Endodermal cell (in vitro differentiated cells): ENCODE measurements around the gene KDM5A. TPM values are rescaled to one million over a fixed set of nuclear protein-coding genes. Genes with fewer than 3 reads are reported as not detected.

Experiments
- DNase-seq: peaks from one replicate; pipeline ENCODE4 v3.0.0-alpha.2; 2017
- H3K27ac ChIP-seq: 2 replicates; pipeline ENCODE4 v1.5.1; 2013; ENCODE audit warnings: mild to moderate bottlenecking, low read depth, low read length, moderate library complexity
- H3K27me3 ChIP-seq: 2 replicates; pipeline ENCODE4 v1.6.1; 2013; ENCODE audit warnings: mild to moderate bottlenecking, low read length, moderate library complexity; ENCODE audit not compliant: insufficient read depth, control insufficient read depth, poor library complexity, severe bottlenecking
- H3K36me3 ChIP-seq: 2 replicates; pipeline ENCODE4 v1.7.0; 2013; ENCODE audit warnings: mild to moderate bottlenecking, low read length, moderate library complexity; ENCODE audit not compliant: control insufficient read depth, insufficient read depth
- H3K4me1 ChIP-seq: one replicate; pipeline ENCODE4 v1.7.0; 2013; ENCODE audit warnings: low read length; ENCODE audit not compliant: control insufficient read depth, insufficient read depth
- H3K4me3 ChIP-seq: 2 replicates; pipeline ENCODE4 v1.5.1; 2013; ENCODE audit warnings: mild to moderate bottlenecking, low read length, moderate library complexity
- H3K9ac ChIP-seq: 2 replicates; pipeline ENCODE4 v1.6.1; 2013; ENCODE audit warnings: mild to moderate bottlenecking, low read length, moderate library complexity; ENCODE audit not compliant: poor library complexity, severe bottlenecking; ENCODE audit errors: extremely low read depth
- H3K9me3 ChIP-seq: 2 replicates; pipeline ENCODE4 v1.6.1; 2013; ENCODE audit warnings: mild to moderate bottlenecking, low read length, moderate library complexity; ENCODE audit not compliant: control insufficient read depth
- H3K27ac Mint-ChIP-seq: 2 replicates; pipeline ENCODE4 v1.8.0; 2020; ENCODE audit warnings: mixed read lengths
- H3K27me3 Mint-ChIP-seq: 2 replicates; pipeline ENCODE4 v1.8.0; 2021; ENCODE audit warnings: mild to moderate bottlenecking, mixed read lengths; ENCODE audit not compliant: insufficient read depth
- H3K36me3 Mint-ChIP-seq: 2 replicates; pipeline ENCODE4 v1.8.0; 2020; ENCODE audit warnings: low read depth, mixed read lengths
- H3K4me1 Mint-ChIP-seq: 2 replicates; pipeline ENCODE4 v1.8.0; 2020; ENCODE audit warnings: mixed read lengths
- H3K4me3 Mint-ChIP-seq: 2 replicates; pipeline ENCODE4 v1.8.0; 2020; ENCODE audit warnings: mild to moderate bottlenecking, moderate library complexity, mixed read lengths
- H3K9me3 Mint-ChIP-seq: 2 replicates; pipeline ENCODE4 v1.8.0; 2020; ENCODE audit warnings: mild to moderate bottlenecking, mixed read lengths
- WGBS, 2 experiments: methylation state at CpG; one replicate each; pipeline versions ENCODE4 v1.1.5 to v1.1.7; 2013; ENCODE audit warnings: missing lambda C conversion rate in 2 of 2, mixed read lengths in 1 of 2; ENCODE audit not compliant: insufficient coverage in 1 of 2, insufficient read length in 1 of 2; 5-methylcytosine and 5-hydroxymethylcytosine counted together
- total RNA-seq, 2 donors: library from RNA; stranded (reverse); fragmentation: NEBNext Ultra II Directional in 1 of 2; extraction: Animal tissue kit (Norgen Biotek cat#: 25700) in 1 of 2; gene quantifications; 2 replicates in 1 of 2; 3 replicates in 1 of 2; pipeline ENCODE4 v1.2.1, GENCODE V29; 2021
- TF ChIP-seq, protein P1 (sequence below): fragments of 200-600 bp; sonication (generic); conservative IDR thresholded peaks from 2 replicates; pipeline ENCODE4 v1.5.0; 2021; ENCODE audit warnings: antibody characterized with exemption, mild to moderate bottlenecking

The KDM5A gene
- total RNA-seq, 2 donors from 2014 or later, result 59.9 to 157 TPM

- H3K4me1 Mint-ChIP-seq, result peaks cover 56% of the 10 kb centered on the region
- H3K27me3 Mint-ChIP-seq, result peaks cover 39% of the 10 kb centered on the region
- H3K4me3 ChIP-seq, result no peak overlapping the region
- WGBS, 2 experiments, result 92 to 99% methylated on average over 10 to 12 of the region's 12 CpGs
- H3K9ac ChIP-seq, result no peak overlapping the region
- peaks cover 13% of the 10 kb centered on the region for H3K4me1 ChIP-seq
- peaks cover 11% of the 10 kb centered on the region for H3K27me3 ChIP-seq
- H3K9me3 ChIP-seq, result peaks cover 8% of the 10 kb centered on the region
- H3K27ac ChIP-seq, result no peak overlapping the region
- peaks cover 6% of the 10 kb centered on the region for H3K9me3 Mint-ChIP-seq
- H3K36me3 ChIP-seq, result no peaks in the 10 kb centered on the region
- TF ChIP-seq, protein P1, sequence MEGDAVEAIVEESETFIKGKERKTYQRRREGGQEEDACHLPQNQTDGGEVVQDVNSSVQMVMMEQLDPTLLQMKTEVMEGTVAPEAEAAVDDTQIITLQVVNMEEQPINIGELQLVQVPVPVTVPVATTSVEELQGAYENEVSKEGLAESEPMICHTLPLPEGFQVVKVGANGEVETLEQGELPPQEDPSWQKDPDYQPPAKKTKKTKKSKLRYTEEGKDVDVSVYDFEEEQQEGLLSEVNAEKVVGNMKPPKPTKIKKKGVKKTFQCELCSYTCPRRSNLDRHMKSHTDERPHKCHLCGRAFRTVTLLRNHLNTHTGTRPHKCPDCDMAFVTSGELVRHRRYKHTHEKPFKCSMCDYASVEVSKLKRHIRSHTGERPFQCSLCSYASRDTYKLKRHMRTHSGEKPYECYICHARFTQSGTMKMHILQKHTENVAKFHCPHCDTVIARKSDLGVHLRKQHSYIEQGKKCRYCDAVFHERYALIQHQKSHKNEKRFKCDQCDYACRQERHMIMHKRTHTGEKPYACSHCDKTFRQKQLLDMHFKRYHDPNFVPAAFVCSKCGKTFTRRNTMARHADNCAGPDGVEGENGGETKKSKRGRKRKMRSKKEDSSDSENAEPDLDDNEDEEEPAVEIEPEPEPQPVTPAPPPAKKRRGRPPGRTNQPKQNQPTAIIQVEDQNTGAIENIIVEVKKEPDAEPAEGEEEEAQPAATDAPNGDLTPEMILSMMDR, result no peak
- peak; percentile 43 for DNase-seq
- H3K36me3 Mint-ChIP-seq, result no peaks in the 10 kb centered on the region
- H3K27ac Mint-ChIP-seq, result no peak overlapping the region
- H3K4me3 Mint-ChIP-seq, result peak overlapping the region; percentile 6
These were observed 135.8 kb downstream of the KDM5A start for GRCh38 chr12:253116-253831.

GRCh38 chr12:252636-253035, 136.5 kb downstream of the KDM5A start:
- Histone ChIP-seq H3K9ac (no peak overlapping the region), H3K27me3 (peaks cover 9% of the 10 kb centered on the region), H3K36me3 (no peaks in the 10 kb centered on the region), H3K9me3 (peaks cover 14% of the 10 kb centered on the region), H3K4me3 (no peak overlapping the region), H3K4me1 (peaks cover 13% of the 10 kb centered on the region), H3K27ac (no peak overlapping the region)
- peaks cover 49% of the 10 kb centered on the region for H3K4me1 Mint-ChIP-seq
- no peaks in the 10 kb centered on the region for H3K36me3 Mint-ChIP-seq
- peaks cover 12% of the 10 kb centered on the region for H3K9me3 Mint-ChIP-seq
- WGBS, 2 experiments, result 68% methylated on average over 5 of the region's 5 CpGs; no CpG with 5 or more reads in 1 of the 2 experiments
- no peak overlapping the region for H3K27ac Mint-ChIP-seq
- TF ChIP-seq, protein P1, result no peak
- peak; percentile 39 for DNase-seq
- peaks cover 37% of the 10 kb centered on the region for H3K27me3 Mint-ChIP-seq
- H3K4me3 Mint-ChIP-seq, result peak overlapping the region; percentile 6

DNA sequence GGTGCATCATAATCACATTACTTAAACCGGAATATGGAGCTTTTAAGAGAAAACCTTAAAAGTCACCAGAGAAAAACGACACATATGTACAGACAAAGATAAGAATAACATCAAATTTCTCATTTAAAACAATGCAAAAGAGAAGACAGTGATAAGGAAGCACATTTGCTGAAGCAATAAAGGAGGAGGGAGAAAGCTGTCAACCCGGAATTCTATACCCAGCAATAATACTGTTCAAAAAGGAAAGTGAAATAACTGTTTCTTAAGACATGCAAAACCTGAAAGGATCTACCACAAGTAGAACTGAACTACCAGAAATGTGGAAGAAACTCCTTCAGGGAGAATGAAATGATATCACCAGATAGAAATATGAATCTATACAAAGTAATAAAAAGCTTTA, 141.8 kb downstream of the KDM5A start:
- H3K9me3 ChIP-seq, result peaks cover 27% of the 10 kb centered on the region
- WGBS, 2 experiments, result 88% methylated on average over 3 of the region's 3 CpGs; no CpG with 5 or more reads in 1 of the 2 experiments
- no peak for DNase-seq
- H3K4me3 Mint-ChIP-seq, result no peak overlapping the region
- H3K4me3 ChIP-seq, result no peak overlapping the region
- H3K9me3 Mint-ChIP-seq, result peaks cover 30% of the 10 kb centered on the region
- no peaks in the 10 kb centered on the region for H3K4me1 ChIP-seq
- peaks cover 31% of the 10 kb centered on the region for H3K27me3 Mint-ChIP-seq
- H3K36me3 Mint-ChIP-seq, result no peaks in the 10 kb centered on the region
- TF ChIP-seq, protein P1, result no peak
- peaks cover 2% of the 10 kb centered on the region for H3K4me1 Mint-ChIP-seq
- no peak overlapping the region for H3K9ac ChIP-seq
- no peaks in the 10 kb centered on the region for H3K36me3 ChIP-seq
- no peak overlapping the region for H3K27ac Mint-ChIP-seq
- H3K27ac ChIP-seq, result no peak overlapping the region
- no peaks in the 10 kb centered on the region for H3K27me3 ChIP-seq
